H1 (cell line): ENCODE results near the gene RICTOR. TPM values are rescaled to one million over a fixed set of nuclear protein-coding genes. Genes with fewer than 3 reads are reported as not detected.

Source experiments
- CHD7 ChIP-seq: fragments of 300-600 bp; sonication (generic); IDR thresholded peaks from 2 replicates; pipeline ENCODE4 v1.7.1; 2012; ENCODE audit warnings: low read length, moderate library complexity, mild to moderate bottlenecking, inconsistent platforms; ENCODE audit not compliant: insufficient replicate concordance
- EZH2 ChIP-seq: fragments of 200-600 bp; sonication (generic); IDR thresholded peaks from 2 replicates; pipeline ENCODE4 v1.7.1; 2012; ENCODE audit warnings: low read depth, mild to moderate bottlenecking, moderate library complexity, low read length, inconsistent platforms; ENCODE audit not compliant: severe bottlenecking
- MAFK ChIP-seq: IDR thresholded peaks from 2 replicates; pipeline ENCODE4 v1.6.1; 2012; ENCODE audit warnings: low read depth, mild to moderate bottlenecking, improper control_type of control experiment, low read length
- RNF2 ChIP-seq: fragments of 200-900, 300-1000 bp; sonication (generic); IDR thresholded peaks from 2 replicates; pipeline ENCODE4 v1.7.1; 2016; ENCODE audit warnings: borderline replicate concordance, low read depth, mild to moderate bottlenecking, antibody characterized with exemption, low read length; ENCODE audit not compliant: poor library complexity, severe bottlenecking; ENCODE audit errors: missing control alignments
- SRF ChIP-seq: IDR thresholded peaks from 2 replicates; pipeline ENCODE4 v1.6.1; 2011; ENCODE audit warnings: mild to moderate bottlenecking, low read depth, low read length, moderate library complexity
- SUZ12 ChIP-seq: fragments of 200-600 bp; sonication (generic); IDR thresholded peaks from 2 replicates; pipeline ENCODE4 v1.6.1; 2012; ENCODE audit warnings: mild to moderate bottlenecking, inconsistent platforms, low read length, moderate library complexity, mixed read lengths
- polyA plus RNA-seq, 7 experiments: library from polyadenylated mRNA; depleted of rRNA in 3 of 7; stranded (reverse) in 5 of 7; unstranded in 2 of 7; fragments of >200 nt in 5 of 7; fragments of 200-250 nt in 2 of 7; gene quantifications; 1 replicate in 5 of 7; 2 replicates in 1 of 7; 4 replicates in 1 of 7; pipeline versions ENCODE4 v1.2.1 to v1.2.3, GENCODE V29; 2011 to 2013; ENCODE audit warnings: missing spikeins in 2 of 7, mixed read lengths in 2 of 7
- total RNA-seq: library from RNA; stranded (reverse); fragmentation: NEBNext Ultra II Directional; extraction: Animal tissue kit (Norgen Biotek cat#: 25700); gene quantifications from 2 replicates; pipeline ENCODE4 v1.2.1, GENCODE V29; 2021

Gene RICTOR
- total and polyA plus RNA-seq, 2 of the 8 experiments (the other 6 are each of a cell fraction or from before 2014, with no cell fraction given), result 4.3 to 26.6 TPM

DNA sequence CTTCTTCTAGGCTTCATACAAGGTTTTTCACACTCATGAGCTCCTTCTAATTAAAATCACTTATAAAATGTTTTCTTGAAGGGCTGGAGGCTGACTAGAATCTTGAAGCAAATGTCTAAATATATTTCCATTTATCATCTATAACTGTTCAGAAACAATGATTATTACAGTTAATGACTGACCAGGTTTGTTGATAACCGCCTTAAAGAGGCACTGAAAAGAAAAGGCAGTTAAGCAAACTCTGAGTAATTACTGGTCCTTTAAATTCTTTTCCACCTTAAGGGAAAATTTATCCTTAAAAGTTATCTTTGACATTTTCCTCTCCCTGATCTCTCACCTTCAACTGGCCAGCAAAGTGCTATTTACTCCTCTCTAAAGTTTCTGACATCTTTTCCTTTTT lies 43.2 kb downstream of the RICTOR start (continued):
- no peak for TF ChIP-seq CHD7
- no peak for TF ChIP-seq MAFK
- no peak for TF ChIP-seq SUZ12
- no peak for TF ChIP-seq RNF2
- no peak for TF ChIP-seq EZH2
- TF ChIP-seq SRF, result no peak
